ENCODE results near the gene TMEM145.

GRCh38 chr19:42285541-42285941, 27.6 kb upstream of the TMEM145 start:
- TF ChIP-seq CTCF (IDR thresholded peaks at IDR 0.05): no peak
- TF ChIP-seq POLR2A (IDR thresholded peaks at IDR 0.05): no peak

Data from transverse colon (tissue), 3 donors.